Measurements from ENCODE around the gene PIR.
A peak's percentile ranks its signal among the peaks of the same experiment; 100 is the strongest.

Gene PIR

GRCh38 chrX:15493118-15493962, at the start of gene PIR:
TSS of gene PIR (minus strand) at chrX:15493333. CDS start at chrX:15491257, 2,076 bp downstream.
- peak within 1 kb of the TSS; percentile 53 for H3K9ac ChIP-seq (ENCODE audit: low read length)
- H3K4me3 ChIP-seq (ENCODE audit: low read length) = no peak within 1 kb of the TSS

GRCh38 chrX:15530318-15530717, 37.2 kb upstream of the PIR start:
- H3K36me3 ChIP-seq (ENCODE audit: control insufficient read depth, insufficient read depth, low read length) = no peaks in the 10 kb centered on the region
- H3K9me3 ChIP-seq (ENCODE audit: control insufficient read depth, low read length) = no peaks in the 10 kb centered on the region
- H3K4me3 ChIP-seq (ENCODE audit: low read length) = no peak overlapping the region
- H3K27me3 ChIP-seq (ENCODE audit: control insufficient read depth, insufficient read depth, low read length) = no peaks in the 10 kb centered on the region
- peaks cover 8% of the 10 kb centered on the region for H3K4me1 ChIP-seq (ENCODE audit: control insufficient read depth, insufficient read depth, low read length)
- H3K9ac ChIP-seq (ENCODE audit: low read length) = no peak overlapping the region

More at GRCh38 chrX:15493118-15493962, at the start of gene PIR:
- H3K9me3 ChIP-seq (ENCODE audit: control insufficient read depth, low read length) = no peaks in the 10 kb centered on the region
- H3K4me1 ChIP-seq (ENCODE audit: control insufficient read depth, insufficient read depth, low read length) = no peaks in the 10 kb centered on the region
- H3K27me3 ChIP-seq (ENCODE audit: control insufficient read depth, insufficient read depth, low read length) = no peaks in the 10 kb centered on the region
- H3K36me3 ChIP-seq (ENCODE audit: control insufficient read depth, insufficient read depth, low read length) = no peaks in the 10 kb centered on the region

GRCh38 chrX:15529165-15529564, 36.0 kb upstream of the PIR start:
- Histone ChIP-seq H3K9ac (ENCODE audit: low read length) (no peak overlapping the region), H3K9me3 (ENCODE audit: control insufficient read depth, low read length) (no peaks in the 10 kb centered on the region), H3K27me3 (ENCODE audit: control insufficient read depth, insufficient read depth, low read length) (no peaks in the 10 kb centered on the region), H3K36me3 (ENCODE audit: control insufficient read depth, insufficient read depth, low read length) (no peaks in the 10 kb centered on the region), H3K4me1 (ENCODE audit: control insufficient read depth, insufficient read depth, low read length) (peaks cover 8% of the 10 kb centered on the region), H3K4me3 (ENCODE audit: low read length) (no peak overlapping the region)

- Histone ChIP-seq H3K9ac (ENCODE audit: low read length) (no peak overlapping the region), H3K9me3 (ENCODE audit: control insufficient read depth, low read length) (no peaks in the 10 kb centered on the region), H3K4me1 (ENCODE audit: control insufficient read depth, insufficient read depth, low read length) (peaks cover 8% of the 10 kb centered on the region), H3K27me3 (ENCODE audit: control insufficient read depth, insufficient read depth, low read length) (no peaks in the 10 kb centered on the region), H3K4me3 (ENCODE audit: low read length) (no peak overlapping the region), H3K36me3 (ENCODE audit: control insufficient read depth, insufficient read depth, low read length) (no peaks in the 10 kb centered on the region)
Observed at GRCh38 chrX:15525664-15526416, 32.7 kb upstream of the PIR start.

GRCh38 chrX:15524417-15524816, 31.3 kb upstream of the PIR start:
- H3K9me3 ChIP-seq (ENCODE audit: control insufficient read depth, low read length) = no peaks in the 10 kb centered on the region
- H3K27me3 ChIP-seq (ENCODE audit: control insufficient read depth, insufficient read depth, low read length) = no peaks in the 10 kb centered on the region
- no peak overlapping the region for H3K9ac ChIP-seq (ENCODE audit: low read length)
- peaks cover 3% of the 10 kb centered on the region for H3K4me1 ChIP-seq (ENCODE audit: control insufficient read depth, insufficient read depth, low read length)
- H3K4me3 ChIP-seq (ENCODE audit: low read length) = no peak overlapping the region
- H3K36me3 ChIP-seq (ENCODE audit: control insufficient read depth, insufficient read depth, low read length) = no peaks in the 10 kb centered on the region

GRCh38 chrX:15523088-15523487, 30.0 kb upstream of the PIR start:
- Histone ChIP-seq H3K4me1 (ENCODE audit: control insufficient read depth, insufficient read depth, low read length) (peaks cover 3% of the 10 kb centered on the region), H3K4me3 (ENCODE audit: low read length) (no peak overlapping the region), H3K9me3 (ENCODE audit: control insufficient read depth, low read length) (no peaks in the 10 kb centered on the region), H3K36me3 (ENCODE audit: control insufficient read depth, insufficient read depth, low read length) (no peaks in the 10 kb centered on the region), H3K27me3 (ENCODE audit: control insufficient read depth, insufficient read depth, low read length) (no peaks in the 10 kb centered on the region), H3K9ac (ENCODE audit: low read length) (no peak overlapping the region)

- no peaks in the 10 kb centered on the region for H3K27me3 ChIP-seq (ENCODE audit: control insufficient read depth, insufficient read depth, low read length)
- no peak overlapping the region for H3K9ac ChIP-seq (ENCODE audit: low read length)
- peaks cover 3% of the 10 kb centered on the region for H3K4me1 ChIP-seq (ENCODE audit: control insufficient read depth, insufficient read depth, low read length)
- no peaks in the 10 kb centered on the region for H3K9me3 ChIP-seq (ENCODE audit: control insufficient read depth, low read length)
- H3K4me3 ChIP-seq (ENCODE audit: low read length) = no peak overlapping the region
- H3K36me3 ChIP-seq (ENCODE audit: control insufficient read depth, insufficient read depth, low read length) = no peaks in the 10 kb centered on the region
Observed at GRCh38 chrX:15522464-15522863, 29.3 kb upstream of the PIR start.

GRCh38 chrX:15515931-15516330, 22.8 kb upstream of the PIR start:
- Histone ChIP-seq H3K4me3 (ENCODE audit: low read length) (no peak overlapping the region), H3K4me1 (ENCODE audit: control insufficient read depth, insufficient read depth, low read length) (no peaks in the 10 kb centered on the region), H3K27me3 (ENCODE audit: control insufficient read depth, insufficient read depth, low read length) (no peaks in the 10 kb centered on the region), H3K9ac (ENCODE audit: low read length) (no peak overlapping the region), H3K9me3 (ENCODE audit: control insufficient read depth, low read length) (no peaks in the 10 kb centered on the region), H3K36me3 (ENCODE audit: control insufficient read depth, insufficient read depth, low read length) (no peaks in the 10 kb centered on the region)

GRCh38 chrX:15514279-15514678, 21.1 kb upstream of the PIR start:
- no peaks in the 10 kb centered on the region for H3K27me3 ChIP-seq (ENCODE audit: control insufficient read depth, insufficient read depth, low read length)
- H3K9me3 ChIP-seq (ENCODE audit: control insufficient read depth, low read length) = no peaks in the 10 kb centered on the region
- H3K36me3 ChIP-seq (ENCODE audit: control insufficient read depth, insufficient read depth, low read length) = no peaks in the 10 kb centered on the region
- no peak overlapping the region for H3K4me3 ChIP-seq (ENCODE audit: low read length)
- H3K9ac ChIP-seq (ENCODE audit: low read length) = no peak overlapping the region
- H3K4me1 ChIP-seq (ENCODE audit: control insufficient read depth, insufficient read depth, low read length) = no peaks in the 10 kb centered on the region

GRCh38 chrX:15512401-15512965, 19.4 kb upstream of the PIR start:
- Histone ChIP-seq H3K4me1 (ENCODE audit: control insufficient read depth, insufficient read depth, low read length) (no peaks in the 10 kb centered on the region), H3K9ac (ENCODE audit: low read length) (no peak overlapping the region), H3K9me3 (ENCODE audit: control insufficient read depth, low read length) (no peaks in the 10 kb centered on the region), H3K36me3 (ENCODE audit: control insufficient read depth, insufficient read depth, low read length) (no peaks in the 10 kb centered on the region), H3K27me3 (ENCODE audit: control insufficient read depth, insufficient read depth, low read length) (no peaks in the 10 kb centered on the region), H3K4me3 (ENCODE audit: low read length) (no peak overlapping the region)

GRCh38 chrX:15511563-15511962, 18.4 kb upstream of the PIR start:
- no peak overlapping the region for H3K4me3 ChIP-seq (ENCODE audit: low read length)
- no peaks in the 10 kb centered on the region for H3K4me1 ChIP-seq (ENCODE audit: control insufficient read depth, insufficient read depth, low read length)
- no peaks in the 10 kb centered on the region for H3K27me3 ChIP-seq (ENCODE audit: control insufficient read depth, insufficient read depth, low read length)
- no peaks in the 10 kb centered on the region for H3K36me3 ChIP-seq (ENCODE audit: control insufficient read depth, insufficient read depth, low read length)
- H3K9ac ChIP-seq (ENCODE audit: low read length) = no peak overlapping the region
- no peaks in the 10 kb centered on the region for H3K9me3 ChIP-seq (ENCODE audit: control insufficient read depth, low read length)

GRCh38 chrX:15509845-15510244, 16.7 kb upstream of the PIR start:
- peaks cover 5% of the 10 kb centered on the region for H3K4me1 ChIP-seq (ENCODE audit: control insufficient read depth, insufficient read depth, low read length)
- H3K9ac ChIP-seq (ENCODE audit: low read length) = no peak overlapping the region
- no peaks in the 10 kb centered on the region for H3K9me3 ChIP-seq (ENCODE audit: control insufficient read depth, low read length)
- no peaks in the 10 kb centered on the region for H3K36me3 ChIP-seq (ENCODE audit: control insufficient read depth, insufficient read depth, low read length)
- no peak overlapping the region for H3K4me3 ChIP-seq (ENCODE audit: low read length)
- H3K27me3 ChIP-seq (ENCODE audit: control insufficient read depth, insufficient read depth, low read length) = no peaks in the 10 kb centered on the region

Data from mucosa of stomach (tissue), 1 donor.